ENCODE measurements around the gene NBAS.

Gene NBAS

GRCh38 chr2:15155959-15156574, 405.1 kb downstream of the NBAS start:
- DNase-seq = no peak

DNA sequence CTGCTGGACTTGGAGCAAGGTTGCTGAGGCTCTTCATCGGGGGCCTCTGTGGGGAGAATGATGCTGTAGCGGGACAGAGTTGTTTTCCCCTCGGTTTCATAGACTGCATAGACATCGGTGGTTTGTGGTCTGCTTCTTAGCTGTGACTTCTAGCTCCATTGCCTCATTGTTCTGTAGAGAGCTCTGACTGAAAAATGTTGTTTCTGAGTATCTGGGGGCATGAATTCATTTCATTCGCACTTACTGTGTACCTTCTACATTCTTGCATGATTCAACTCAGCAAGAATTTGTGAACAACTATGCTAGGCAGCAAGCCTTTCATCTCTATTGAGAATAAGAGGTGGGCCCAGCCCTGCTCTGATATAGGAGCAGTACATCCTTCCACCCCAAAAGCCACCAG, 406.8 kb downstream of the NBAS start:
- no peak for DNase-seq

- DNase-seq = no peak
Measured at GRCh38 chr2:15152382-15152781, 408.8 kb downstream of the NBAS start.

GRCh38 chr2:15149063-15149462, 412.1 kb downstream of the NBAS start:
- DNase-seq = no peak

GRCh38 chr2:15147591-15147990, 413.5 kb downstream of the NBAS start:
- no peak for DNase-seq

DNA sequence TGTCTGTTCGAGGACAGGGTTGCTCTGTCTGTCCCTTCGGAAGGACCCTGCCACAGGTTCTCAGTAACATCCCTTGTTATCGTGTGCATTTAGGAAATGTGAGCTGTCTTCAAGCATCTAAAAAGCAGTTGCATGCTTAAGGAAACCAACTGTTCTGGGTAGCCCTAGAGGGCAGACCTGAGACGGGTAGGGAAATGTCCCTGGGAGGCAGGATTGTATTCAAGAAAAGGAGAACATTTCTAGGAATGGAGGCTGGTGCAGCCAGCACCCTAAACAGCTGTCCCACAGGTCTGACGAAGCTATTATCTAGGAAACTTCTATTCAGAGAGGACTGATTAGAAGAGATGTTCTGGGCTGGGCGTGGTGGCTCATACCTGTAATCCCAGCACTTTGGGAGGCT, 414.2 kb downstream of the NBAS start:
- DNase-seq = no peak

DNA sequence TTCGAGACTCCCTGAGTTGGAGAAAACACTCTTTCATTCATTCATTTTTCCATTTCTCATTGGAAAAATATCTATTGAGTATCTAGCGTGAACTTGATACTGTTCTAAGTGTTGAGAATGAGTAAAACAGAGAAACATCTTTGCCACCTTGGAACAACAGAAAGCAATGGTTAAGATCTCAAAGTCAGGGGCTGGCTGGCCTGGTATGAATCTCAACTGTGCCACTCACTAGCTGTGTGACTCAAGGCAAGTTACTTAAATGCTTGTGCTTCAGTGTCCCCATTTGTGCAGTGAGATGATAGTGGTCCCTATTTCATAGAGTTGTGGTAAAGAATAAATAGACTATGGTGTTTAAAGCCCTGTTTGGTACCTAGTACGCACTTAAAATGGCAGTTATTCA, 415.2 kb downstream of the NBAS start:
- DNase-seq = no peak

DNA sequence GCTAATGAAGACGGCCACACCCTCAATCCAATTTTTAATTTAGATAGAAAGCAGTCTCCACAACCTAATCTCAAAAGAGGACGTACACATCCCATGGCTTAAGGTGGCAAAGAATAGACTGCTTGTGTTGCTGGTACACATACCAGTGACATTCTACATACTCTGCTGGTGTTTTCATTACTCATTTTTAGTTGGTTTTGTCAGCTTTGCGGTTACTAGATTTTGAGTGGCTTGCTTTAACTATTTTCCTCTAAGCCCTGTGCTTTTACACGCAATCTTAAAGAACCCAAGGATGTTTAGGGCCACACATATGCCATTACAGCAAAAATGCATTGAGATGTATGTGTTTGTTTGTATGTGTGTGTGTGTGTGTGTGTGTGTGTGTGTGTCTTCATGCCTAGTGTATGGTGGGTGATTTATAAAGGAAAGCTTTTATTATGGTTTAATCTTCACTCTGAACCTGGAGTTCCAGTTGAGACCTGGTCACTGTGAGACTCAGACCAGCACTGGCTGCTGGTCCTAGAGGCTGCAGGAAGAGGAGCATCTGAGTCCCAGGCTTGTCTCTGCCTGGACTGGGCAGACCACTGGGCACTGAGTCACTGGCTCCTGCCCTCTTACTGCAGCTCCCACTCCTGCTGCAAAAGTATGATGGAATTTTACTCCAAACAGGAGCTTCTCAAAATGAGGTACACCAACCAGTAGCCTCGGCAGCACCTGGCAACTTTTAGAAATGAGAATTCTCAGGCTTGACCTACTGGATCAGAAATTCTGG, 415.9 kb downstream of the NBAS start:
- no peak for DNase-seq

- DNase-seq = peak; percentile 60
Measured at GRCh38 chr2:15142069-15142689, 419.0 kb downstream of the NBAS start.

- no peak for DNase-seq
Measured at GRCh38 chr2:15141211-15141610, 419.9 kb downstream of the NBAS start.

- DNase-seq = no peak
Measured at GRCh38 chr2:15136639-15137038, 424.5 kb downstream of the NBAS start.

DNA sequence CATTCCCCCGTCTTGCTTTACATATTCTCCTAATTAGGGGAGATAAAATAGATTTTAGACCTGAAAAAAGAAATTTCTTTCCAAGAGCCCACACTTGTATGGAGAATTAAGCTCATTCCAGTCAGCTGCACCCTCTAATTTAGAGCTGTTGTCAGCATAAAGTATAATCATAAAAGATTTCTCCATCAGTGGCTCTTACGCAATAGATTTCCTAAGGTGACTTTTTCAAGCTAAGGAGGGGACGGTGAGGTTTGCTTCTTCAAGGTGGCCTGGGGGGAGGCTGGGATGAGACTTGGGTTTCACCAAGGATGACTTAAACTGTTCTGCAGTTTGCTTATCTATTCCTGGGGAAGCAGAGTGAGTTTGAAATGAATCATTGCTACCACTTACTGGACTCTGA, 426.2 kb downstream of the NBAS start:
- no peak for DNase-seq

GRCh38 chr2:15133461-15133860, 427.7 kb downstream of the NBAS start:
- DNase-seq = no peak

- no peak for DNase-seq
Measured at GRCh38 chr2:15128846-15129245, 432.3 kb downstream of the NBAS start.

DNA sequence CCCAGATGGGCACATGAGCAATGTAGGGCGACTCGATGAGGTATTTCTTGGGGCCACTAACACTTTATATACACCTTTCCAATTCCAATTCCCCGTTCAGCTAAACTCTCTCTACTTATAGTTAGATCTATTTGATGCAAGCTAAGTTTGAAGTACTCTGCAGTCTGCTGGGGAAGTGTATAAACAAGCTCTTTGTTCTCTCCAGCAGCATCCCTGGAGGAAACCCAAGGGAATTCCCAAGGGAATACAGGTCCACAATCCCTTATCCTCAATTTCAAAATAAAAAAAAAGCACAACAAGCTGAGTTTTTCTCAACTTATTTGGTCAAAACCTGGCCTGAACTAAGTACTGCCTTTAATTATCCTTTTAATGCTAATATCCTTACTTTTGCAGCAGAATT, 433.3 kb downstream of the NBAS start:
- no peak for DNase-seq

- no peak for DNase-seq
Measured at GRCh38 chr2:15127301-15127700, 433.8 kb downstream of the NBAS start.

- no peak for DNase-seq
Measured at GRCh38 chr2:15126373-15126772, 434.8 kb downstream of the NBAS start.

DNA sequence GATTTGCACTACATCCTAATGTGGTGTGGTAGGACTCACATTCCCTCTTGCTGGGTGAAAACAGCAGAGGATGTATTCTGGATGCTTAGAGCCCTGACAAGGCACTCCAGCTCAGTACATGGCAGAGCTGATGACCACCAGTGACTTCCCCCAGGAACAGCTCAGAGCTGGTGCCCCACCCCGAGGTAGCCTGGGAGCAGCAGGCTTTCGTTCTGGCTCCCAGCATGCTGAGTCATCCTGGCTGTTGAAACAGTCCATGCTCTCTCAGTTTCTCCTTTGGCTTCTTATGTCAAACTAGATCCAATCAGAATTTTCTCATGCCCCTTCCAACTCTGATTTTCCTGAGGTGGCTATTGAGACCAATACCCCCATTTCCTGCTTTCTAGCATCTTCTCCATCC, 438.2 kb downstream of the NBAS start:
- DNase-seq = no peak

GRCh38 chr2:15120631-15121030, 440.5 kb downstream of the NBAS start:
- no peak for DNase-seq

DNA sequence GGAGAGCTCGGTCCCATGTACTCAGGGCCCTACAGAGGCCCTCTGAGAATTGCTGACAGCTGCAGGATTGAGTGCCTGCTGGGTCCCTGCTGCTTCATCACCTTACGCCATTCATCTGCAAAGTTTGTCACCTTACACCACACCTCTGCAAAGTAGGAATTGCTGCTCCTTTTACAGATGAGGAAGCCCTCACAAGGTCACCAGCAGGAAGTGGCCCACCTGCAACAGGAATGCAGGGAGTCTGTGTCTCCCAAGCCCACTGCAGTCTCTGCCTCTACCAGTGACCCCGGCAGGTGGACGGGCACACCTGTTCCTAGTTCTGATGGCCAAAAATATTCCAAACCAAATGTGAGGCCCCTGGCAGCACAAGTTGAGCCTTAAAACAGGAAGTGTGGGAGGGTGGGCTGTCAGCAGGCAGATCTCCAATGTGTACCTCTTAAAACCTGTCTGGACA, 441.4 kb downstream of the NBAS start:
- DNase-seq = no peak

DNA sequence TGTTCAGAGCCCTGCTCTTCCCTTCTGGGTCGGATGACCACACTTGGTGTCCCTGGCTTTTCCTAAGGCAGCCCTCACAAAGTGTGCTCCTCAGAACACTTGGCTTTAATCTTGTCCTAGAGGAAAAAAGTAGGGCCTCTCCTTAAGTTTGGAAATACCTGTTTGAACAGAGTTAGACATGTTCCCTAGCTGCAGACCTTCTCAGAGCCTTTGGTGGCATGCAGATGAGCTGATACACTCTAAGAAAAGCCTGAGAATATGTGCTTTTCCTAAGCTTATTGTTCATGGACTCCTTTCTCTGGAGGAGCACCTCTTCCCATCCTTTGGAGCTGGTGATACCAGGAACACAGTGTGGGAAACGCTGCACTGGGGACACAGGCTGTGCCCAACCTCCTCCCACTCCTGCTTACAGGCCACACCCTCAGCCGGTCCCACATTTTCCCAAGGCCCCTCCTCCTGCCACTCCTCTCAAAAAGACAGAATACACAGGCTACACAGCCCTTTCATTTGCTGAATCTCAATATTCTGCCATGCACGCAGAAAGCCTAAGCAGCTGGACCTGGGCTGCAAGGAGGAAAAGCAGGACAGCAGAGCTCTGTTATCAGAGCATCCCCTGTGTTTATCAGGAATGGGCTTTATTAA, 443.6 kb downstream of the NBAS start:
- no peak for DNase-seq

All from CD4-positive, alpha-beta T cell treated with Interleukin-12 subunit alpha and Interleukin-12 subunit beta, for 1 hour (primary cell).